ENCODE results near the gene PDE4A. TPM values are rescaled to one million over a fixed set of nuclear protein-coding genes. Genes with fewer than 3 reads are reported as not detected.
"Not testable (repeated sequence)": the region's sequence is repeated elsewhere in the genome, so short reads cannot be mapped to it uniquely, and the experiment has no call there.

PDE4A gene
- total RNA-seq: 1 to 10 TPM; 3.3 to 7.2 (median 5.1) TPM

DNA sequence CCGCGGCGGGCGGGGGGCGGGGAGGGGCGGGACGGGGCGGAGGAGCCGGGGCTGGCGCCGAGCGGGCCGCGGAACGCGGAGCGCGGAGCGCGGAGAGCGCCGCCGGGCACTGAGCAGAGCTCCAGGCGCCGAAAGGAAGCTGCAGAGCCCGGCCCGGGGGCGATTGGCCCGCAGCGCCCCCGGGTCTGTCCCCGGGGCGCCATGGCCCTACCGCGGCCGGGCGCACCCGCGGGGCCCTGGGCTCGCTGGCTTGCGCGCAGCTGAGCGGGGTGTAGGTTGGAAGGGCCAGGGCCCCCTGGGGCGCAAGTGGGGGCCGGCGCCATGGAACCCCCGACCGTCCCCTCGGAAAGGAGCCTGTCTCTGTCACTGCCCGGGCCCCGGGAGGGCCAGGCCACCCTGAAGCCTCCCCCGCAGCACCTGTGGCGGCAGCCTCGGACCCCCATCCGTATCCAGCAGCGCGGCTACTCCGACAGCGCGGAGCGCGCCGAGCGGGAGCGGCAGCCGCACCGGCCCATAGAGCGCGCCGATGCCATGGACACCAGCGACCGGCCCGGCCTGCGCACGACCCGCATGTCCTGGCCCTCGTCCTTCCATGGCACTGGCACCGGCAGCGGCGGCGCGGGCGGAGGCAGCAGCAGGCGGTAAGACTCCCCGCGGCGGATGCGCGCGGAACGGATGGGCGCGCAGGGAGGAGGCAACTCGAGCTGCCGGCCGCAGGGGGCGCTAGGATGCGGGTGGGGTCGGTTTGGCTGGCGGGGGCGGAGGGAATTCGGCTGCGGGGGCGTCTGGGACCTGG, at the start of gene PDE4A:
Gene PDE4A (plus strand): TSS at position 95 of the 796 bp plus-strand sequence. CDS start 227 bp downstream, at position 322.
- Histone ChIP-seq H3K4me1 (peaks cover 0 to 64% (median 56%) of the 10 kb centered on the region in 4 donors), H3K9me3 (no peaks in the 10 kb centered on the region), H3K36me3 (no peaks in the 10 kb centered on the region), H3K27ac (no peak within 1 kb of the TSS), H3K27me3 (peaks cover 0 to 62% of the 10 kb centered on the region in 2 donors), H3K4me3 (peak within 1 kb of the TSS in 3 of 4 donors; percentile 14 to 33 (median 24))
- no peak for DNase-seq
- TF ChIP-seq POLR2A (IDR thresholded peaks at IDR 0.05): no peak
- TF ChIP-seq, protein P1, sequence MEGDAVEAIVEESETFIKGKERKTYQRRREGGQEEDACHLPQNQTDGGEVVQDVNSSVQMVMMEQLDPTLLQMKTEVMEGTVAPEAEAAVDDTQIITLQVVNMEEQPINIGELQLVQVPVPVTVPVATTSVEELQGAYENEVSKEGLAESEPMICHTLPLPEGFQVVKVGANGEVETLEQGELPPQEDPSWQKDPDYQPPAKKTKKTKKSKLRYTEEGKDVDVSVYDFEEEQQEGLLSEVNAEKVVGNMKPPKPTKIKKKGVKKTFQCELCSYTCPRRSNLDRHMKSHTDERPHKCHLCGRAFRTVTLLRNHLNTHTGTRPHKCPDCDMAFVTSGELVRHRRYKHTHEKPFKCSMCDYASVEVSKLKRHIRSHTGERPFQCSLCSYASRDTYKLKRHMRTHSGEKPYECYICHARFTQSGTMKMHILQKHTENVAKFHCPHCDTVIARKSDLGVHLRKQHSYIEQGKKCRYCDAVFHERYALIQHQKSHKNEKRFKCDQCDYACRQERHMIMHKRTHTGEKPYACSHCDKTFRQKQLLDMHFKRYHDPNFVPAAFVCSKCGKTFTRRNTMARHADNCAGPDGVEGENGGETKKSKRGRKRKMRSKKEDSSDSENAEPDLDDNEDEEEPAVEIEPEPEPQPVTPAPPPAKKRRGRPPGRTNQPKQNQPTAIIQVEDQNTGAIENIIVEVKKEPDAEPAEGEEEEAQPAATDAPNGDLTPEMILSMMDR (IDR thresholded peaks at IDR 0.05): peak in 3 of 6 experiments; percentile 8 to 28 (median 21)

DNA sequence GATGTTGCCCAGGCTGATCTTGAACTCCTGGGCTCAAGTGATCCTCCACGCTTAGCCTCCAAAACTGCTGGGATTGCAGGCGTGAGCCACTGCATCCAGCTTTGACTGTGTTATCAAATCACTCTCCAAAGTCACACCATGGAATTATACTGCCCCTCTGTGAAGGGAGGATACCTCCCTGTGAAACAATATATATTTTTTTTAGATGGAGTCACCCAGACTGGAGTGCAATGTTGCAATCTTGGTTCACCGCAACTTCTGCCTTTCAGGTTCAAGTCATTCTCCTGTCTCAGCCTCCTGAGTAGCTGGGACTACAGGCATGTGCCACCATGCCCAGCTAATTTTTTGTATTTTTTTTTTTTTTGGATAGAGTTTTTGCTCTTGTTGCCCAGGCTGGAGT, 47.6 kb upstream of the PDE4A start:
- no peaks in the 10 kb centered on the region for H3K4me1 ChIP-seq
- peaks cover 0 to 60% (median 0%) of the 10 kb centered on the region in 3 donors for H3K36me3 ChIP-seq
- no peaks in the 10 kb centered on the region for H3K9me3 ChIP-seq
- TF ChIP-seq POLR2A (IDR thresholded peaks at IDR 0.05): no peak
- TF ChIP-seq, protein P1 (IDR thresholded peaks at IDR 0.05): no peak
- no peak overlapping the region for H3K27ac ChIP-seq
- no peak for DNase-seq
- no peaks in the 10 kb centered on the region for H3K27me3 ChIP-seq
- H3K4me3 ChIP-seq: no peak overlapping the region

DNA sequence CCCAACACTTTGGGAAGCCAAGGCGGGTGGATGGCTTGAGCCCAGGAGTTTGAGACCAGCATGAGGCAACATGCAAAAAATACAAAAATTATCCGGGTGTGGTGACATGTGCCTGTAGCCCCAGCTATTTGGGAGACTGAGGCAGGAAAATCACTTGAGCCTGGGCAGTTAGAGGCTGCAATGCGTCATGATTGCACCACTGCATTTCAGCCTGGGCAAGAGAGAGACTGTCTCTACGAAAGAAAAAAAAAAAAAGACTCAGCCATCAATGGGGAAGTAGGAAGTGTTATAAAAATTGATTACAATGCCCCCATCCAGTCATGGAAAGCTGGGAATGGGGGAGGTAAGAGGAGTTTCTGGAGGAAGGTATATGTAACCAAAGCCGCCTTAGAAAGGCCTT, 45.4 kb upstream of the PDE4A start:
- Histone ChIP-seq H3K27me3 (no peaks in the 10 kb centered on the region), H3K36me3 (peaks cover 0 to 37% (median 0%) of the 10 kb centered on the region in 3 donors), H3K27ac (no peak overlapping the region), H3K4me1 (peaks cover 0 to 12% (median 3%) of the 10 kb centered on the region in 4 donors), H3K9me3 (no peaks in the 10 kb centered on the region), H3K4me3 (no peak overlapping the region)
- DNase-seq: no peak
- TF ChIP-seq, protein P1 (IDR thresholded peaks at IDR 0.05): no peak
- TF ChIP-seq POLR2A (IDR thresholded peaks at IDR 0.05): no peak

DNA sequence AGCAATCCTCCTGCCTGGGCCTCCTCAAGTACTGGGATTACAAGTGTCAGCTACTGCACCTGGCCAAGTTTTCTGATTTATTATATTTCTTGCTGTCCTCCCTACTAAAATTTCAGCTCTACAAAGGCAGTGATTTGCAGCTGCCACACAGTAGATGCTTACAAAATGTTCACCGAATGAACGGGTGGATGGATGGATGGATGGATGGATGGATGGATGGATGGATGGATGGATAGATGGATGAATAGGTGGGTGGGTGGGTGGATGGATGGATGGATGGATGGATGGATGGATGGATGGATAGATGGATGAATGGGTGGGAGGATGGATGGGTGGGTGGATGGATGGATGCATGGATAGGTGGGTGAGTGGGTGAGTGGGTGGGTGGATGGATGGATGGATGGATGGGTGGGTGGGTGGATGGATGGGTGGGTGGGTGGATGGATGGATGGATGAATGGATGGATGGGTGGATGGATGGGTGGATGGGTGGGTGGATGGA, 43.1 kb upstream of the PDE4A start:
- H3K9me3 ChIP-seq, DNase-seq, H3K27ac ChIP-seq, H3K4me3 ChIP-seq, H3K27me3 ChIP-seq: not testable (repeated sequence)
- Histone ChIP-seq H3K4me1 (peaks cover 0 to 12% (median 7%) of the 10 kb centered on the region in 4 donors), H3K36me3 (peaks cover 0 to 28% (median 0%) of the 10 kb centered on the region in 3 donors)

DNA sequence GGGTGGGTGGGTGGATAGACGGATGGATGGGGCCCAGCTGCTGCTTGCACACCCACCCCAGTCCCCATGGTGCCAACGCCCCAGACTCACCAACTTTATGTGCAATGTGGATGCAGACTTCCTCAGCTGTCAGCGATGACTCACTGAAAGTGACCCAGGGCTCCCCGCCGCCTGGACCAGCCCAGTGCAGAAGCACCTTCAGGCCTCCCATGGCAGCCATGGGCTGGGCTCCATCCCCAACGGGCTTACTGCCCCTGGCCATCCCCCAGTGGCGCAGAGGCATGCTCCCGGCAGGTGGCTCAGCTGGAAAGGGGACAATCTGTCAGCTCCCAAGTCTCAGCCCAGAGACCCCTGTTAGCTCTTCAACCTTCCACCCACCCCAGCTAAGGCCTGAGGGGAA, 42.2 kb upstream of the PDE4A start:
- Histone ChIP-seq H3K9me3 (no peaks in the 10 kb centered on the region), H3K27me3 (no peaks in the 10 kb centered on the region), H3K27ac (no peak overlapping the region), H3K4me1 (peaks cover 0 to 12% (median 7%) of the 10 kb centered on the region in 4 donors), H3K36me3 (peaks cover 0 to 24% (median 0%) of the 10 kb centered on the region in 3 donors), H3K4me3 (no peak overlapping the region)
- TF ChIP-seq, protein P1 (IDR thresholded peaks at IDR 0.05): no peak
- TF ChIP-seq POLR2A (IDR thresholded peaks at IDR 0.05): no peak
- DNase-seq: no peak

DNA sequence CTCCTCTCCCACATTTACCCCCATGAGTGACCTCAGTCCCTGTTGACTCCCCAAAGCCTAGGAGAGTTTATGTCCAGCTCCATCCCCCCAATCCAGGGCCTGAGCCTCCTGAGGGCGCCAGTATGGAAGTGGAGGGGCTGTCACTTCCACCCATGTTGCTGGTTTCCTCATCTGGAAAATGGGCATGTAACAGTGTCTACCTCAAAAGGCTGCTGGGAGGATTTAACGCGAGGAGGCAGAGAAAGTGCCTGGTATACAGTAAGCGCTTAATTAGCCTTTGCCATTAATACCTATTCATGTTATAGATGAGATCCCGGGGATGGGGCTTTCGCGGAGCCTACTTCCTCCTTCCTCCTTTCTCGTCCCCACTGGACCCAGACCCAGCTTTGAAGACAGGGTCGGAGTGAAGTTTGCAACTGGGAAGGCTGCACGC, 40.4 kb upstream of the PDE4A start:
- Histone ChIP-seq H3K27me3 (no peaks in the 10 kb centered on the region), H3K36me3 (peaks cover 0 to 14% (median 0%) of the 10 kb centered on the region in 3 donors), H3K4me3 (peak overlapping the region; percentile 78 to 100 (median 90)), H3K9me3 (no peaks in the 10 kb centered on the region), H3K27ac (peak overlapping the region; percentile 84 to 93 (median 86)), H3K4me1 (peaks cover 0 to 12% (median 7%) of the 10 kb centered on the region in 4 donors)
- DNase-seq: peak in 1 of 3 donors; percentile 26
- TF ChIP-seq, protein P1 (IDR thresholded peaks at IDR 0.05): no peak
- no peak for TF ChIP-seq POLR2A (IDR thresholded peaks at IDR 0.05)
